H1 (cell line): ENCODE data around the gene OR3A2. TPM values are rescaled to one million over a fixed set of nuclear protein-coding genes. Genes with fewer than 3 reads are reported as not detected.

Experiments
- CEBPB ChIP-seq: IDR thresholded peaks from 2 replicates; pipeline ENCODE4 v1.6.1; 2012; ENCODE audit warnings: low read depth, low read length
- EP300 ChIP-seq, 2 experiments: IDR thresholded peaks; 1 replicate in 1 of 2; 2 replicates in 1 of 2; pipeline ENCODE4 v1.6.1; 2011 to 2012; ENCODE audit warnings: low read depth in 2 of 2, low read length in 2 of 2, mild to moderate bottlenecking in 2 of 2, borderline replicate concordance in 1 of 2, inconsistent platforms in 1 of 2, moderate library complexity in 1 of 2
- MAFK ChIP-seq: IDR thresholded peaks from 2 replicates; pipeline ENCODE4 v1.6.1; 2012; ENCODE audit warnings: low read depth, mild to moderate bottlenecking, improper control_type of control experiment, low read length
- NANOG ChIP-seq: IDR thresholded peaks from 2 replicates; pipeline ENCODE4 v1.6.1; 2011; ENCODE audit warnings: low read length, low read depth, mild to moderate bottlenecking, inconsistent platforms; ENCODE audit not compliant: insufficient read depth, poor library complexity, severe bottlenecking
- PHF8 ChIP-seq: fragments of 200-600 bp; sonication (generic); conservative IDR thresholded peaks from 2 replicates; pipeline ENCODE4 v1.7.1; 2012; ENCODE audit warnings: low read depth, mild to moderate bottlenecking, inconsistent platforms, low read length, moderate library complexity
- SP1 ChIP-seq: IDR thresholded peaks from 2 replicates; pipeline ENCODE4 v1.6.1; 2011; ENCODE audit warnings: low read depth, low read length
- polyA plus RNA-seq, 7 experiments: library from polyadenylated mRNA; depleted of rRNA in 3 of 7; stranded (reverse) in 5 of 7; unstranded in 2 of 7; fragments of >200 nt in 5 of 7; fragments of 200-250 nt in 2 of 7; gene quantifications; 1 replicate in 5 of 7; 2 replicates in 1 of 7; 4 replicates in 1 of 7; pipeline versions ENCODE4 v1.2.1 to v1.2.3, GENCODE V29; 2011 to 2013; ENCODE audit warnings: missing spikeins in 2 of 7, mixed read lengths in 2 of 7
- total RNA-seq: library from RNA; stranded (reverse); fragmentation: NEBNext Ultra II Directional; extraction: Animal tissue kit (Norgen Biotek cat#: 25700); gene quantifications from 2 replicates; pipeline ENCODE4 v1.2.1, GENCODE V29; 2021
- TF ChIP-seq, protein P1 (sequence below): fragments of 300-600 bp; sonication (generic); IDR thresholded peaks from 2 replicates; pipeline ENCODE4 v1.7.1; 2012; ENCODE audit warnings: low read length, moderate library complexity, mild to moderate bottlenecking, inconsistent platforms; ENCODE audit not compliant: insufficient replicate concordance
- TF ChIP-seq, protein P2 (sequence below): IDR thresholded peaks from 2 replicates; pipeline ENCODE4 v1.6.1; 2012; ENCODE audit warnings: inconsistent platforms

Gene OR3A2
- total and polyA plus RNA-seq, 2 of the 8 experiments (the other 6 are each of a cell fraction or from before 2014, with no cell fraction given): not detected

DNA sequence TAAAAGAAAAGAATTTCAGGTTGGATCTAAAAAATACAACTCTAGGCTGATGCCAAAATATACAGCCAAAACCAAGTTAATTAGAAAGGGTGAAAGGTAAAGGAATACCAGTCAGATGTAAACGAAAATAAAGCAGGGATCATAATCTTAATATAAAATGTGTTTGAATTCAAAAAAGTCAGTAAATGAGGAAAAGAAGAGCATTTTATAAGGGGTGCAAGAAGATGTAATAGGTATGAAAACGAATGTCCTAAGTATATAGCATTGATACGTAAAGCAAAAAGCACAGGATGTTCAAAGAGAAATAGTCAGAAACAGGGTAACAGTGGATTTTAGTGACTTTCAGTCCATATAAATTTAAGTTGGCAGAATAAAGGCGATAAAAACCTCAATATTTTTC lies 90.5 kb downstream of the OR3A2 start (continued):
- TF ChIP-seq, protein P1, sequence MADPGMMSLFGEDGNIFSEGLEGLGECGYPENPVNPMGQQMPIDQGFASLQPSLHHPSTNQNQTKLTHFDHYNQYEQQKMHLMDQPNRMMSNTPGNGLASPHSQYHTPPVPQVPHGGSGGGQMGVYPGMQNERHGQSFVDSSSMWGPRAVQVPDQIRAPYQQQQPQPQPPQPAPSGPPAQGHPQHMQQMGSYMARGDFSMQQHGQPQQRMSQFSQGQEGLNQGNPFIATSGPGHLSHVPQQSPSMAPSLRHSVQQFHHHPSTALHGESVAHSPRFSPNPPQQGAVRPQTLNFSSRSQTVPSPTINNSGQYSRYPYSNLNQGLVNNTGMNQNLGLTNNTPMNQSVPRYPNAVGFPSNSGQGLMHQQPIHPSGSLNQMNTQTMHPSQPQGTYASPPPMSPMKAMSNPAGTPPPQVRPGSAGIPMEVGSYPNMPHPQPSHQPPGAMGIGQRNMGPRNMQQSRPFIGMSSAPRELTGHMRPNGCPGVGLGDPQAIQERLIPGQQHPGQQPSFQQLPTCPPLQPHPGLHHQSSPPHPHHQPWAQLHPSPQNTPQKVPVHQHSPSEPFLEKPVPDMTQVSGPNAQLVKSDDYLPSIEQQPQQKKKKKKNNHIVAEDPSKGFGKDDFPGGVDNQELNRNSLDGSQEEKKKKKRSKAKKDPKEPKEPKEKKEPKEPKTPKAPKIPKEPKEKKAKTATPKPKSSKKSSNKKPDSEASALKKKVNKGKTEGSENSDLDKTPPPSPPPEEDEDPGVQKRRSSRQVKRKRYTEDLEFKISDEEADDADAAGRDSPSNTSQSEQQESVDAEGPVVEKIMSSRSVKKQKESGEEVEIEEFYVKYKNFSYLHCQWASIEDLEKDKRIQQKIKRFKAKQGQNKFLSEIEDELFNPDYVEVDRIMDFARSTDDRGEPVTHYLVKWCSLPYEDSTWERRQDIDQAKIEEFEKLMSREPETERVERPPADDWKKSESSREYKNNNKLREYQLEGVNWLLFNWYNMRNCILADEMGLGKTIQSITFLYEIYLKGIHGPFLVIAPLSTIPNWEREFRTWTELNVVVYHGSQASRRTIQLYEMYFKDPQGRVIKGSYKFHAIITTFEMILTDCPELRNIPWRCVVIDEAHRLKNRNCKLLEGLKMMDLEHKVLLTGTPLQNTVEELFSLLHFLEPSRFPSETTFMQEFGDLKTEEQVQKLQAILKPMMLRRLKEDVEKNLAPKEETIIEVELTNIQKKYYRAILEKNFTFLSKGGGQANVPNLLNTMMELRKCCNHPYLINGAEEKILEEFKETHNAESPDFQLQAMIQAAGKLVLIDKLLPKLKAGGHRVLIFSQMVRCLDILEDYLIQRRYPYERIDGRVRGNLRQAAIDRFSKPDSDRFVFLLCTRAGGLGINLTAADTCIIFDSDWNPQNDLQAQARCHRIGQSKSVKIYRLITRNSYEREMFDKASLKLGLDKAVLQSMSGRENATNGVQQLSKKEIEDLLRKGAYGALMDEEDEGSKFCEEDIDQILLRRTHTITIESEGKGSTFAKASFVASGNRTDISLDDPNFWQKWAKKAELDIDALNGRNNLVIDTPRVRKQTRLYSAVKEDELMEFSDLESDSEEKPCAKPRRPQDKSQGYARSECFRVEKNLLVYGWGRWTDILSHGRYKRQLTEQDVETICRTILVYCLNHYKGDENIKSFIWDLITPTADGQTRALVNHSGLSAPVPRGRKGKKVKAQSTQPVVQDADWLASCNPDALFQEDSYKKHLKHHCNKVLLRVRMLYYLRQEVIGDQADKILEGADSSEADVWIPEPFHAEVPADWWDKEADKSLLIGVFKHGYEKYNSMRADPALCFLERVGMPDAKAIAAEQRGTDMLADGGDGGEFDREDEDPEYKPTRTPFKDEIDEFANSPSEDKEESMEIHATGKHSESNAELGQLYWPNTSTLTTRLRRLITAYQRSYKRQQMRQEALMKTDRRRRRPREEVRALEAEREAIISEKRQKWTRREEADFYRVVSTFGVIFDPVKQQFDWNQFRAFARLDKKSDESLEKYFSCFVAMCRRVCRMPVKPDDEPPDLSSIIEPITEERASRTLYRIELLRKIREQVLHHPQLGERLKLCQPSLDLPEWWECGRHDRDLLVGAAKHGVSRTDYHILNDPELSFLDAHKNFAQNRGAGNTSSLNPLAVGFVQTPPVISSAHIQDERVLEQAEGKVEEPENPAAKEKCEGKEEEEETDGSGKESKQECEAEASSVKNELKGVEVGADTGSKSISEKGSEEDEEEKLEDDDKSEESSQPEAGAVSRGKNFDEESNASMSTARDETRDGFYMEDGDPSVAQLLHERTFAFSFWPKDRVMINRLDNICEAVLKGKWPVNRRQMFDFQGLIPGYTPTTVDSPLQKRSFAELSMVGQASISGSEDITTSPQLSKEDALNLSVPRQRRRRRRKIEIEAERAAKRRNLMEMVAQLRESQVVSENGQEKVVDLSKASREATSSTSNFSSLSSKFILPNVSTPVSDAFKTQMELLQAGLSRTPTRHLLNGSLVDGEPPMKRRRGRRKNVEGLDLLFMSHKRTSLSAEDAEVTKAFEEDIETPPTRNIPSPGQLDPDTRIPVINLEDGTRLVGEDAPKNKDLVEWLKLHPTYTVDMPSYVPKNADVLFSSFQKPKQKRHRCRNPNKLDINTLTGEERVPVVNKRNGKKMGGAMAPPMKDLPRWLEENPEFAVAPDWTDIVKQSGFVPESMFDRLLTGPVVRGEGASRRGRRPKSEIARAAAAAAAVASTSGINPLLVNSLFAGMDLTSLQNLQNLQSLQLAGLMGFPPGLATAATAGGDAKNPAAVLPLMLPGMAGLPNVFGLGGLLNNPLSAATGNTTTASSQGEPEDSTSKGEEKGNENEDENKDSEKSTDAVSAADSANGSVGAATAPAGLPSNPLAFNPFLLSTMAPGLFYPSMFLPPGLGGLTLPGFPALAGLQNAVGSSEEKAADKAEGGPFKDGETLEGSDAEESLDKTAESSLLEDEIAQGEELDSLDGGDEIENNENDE: no peak
- TF ChIP-seq MAFK: no peak
- TF ChIP-seq, protein P2, sequence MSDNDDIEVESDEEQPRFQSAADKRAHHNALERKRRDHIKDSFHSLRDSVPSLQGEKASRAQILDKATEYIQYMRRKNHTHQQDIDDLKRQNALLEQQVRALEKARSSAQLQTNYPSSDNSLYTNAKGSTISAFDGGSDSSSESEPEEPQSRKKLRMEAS: no peak
- no peak for TF ChIP-seq SP1
- no peak for TF ChIP-seq NANOG
- TF ChIP-seq CEBPB: no peak
- TF ChIP-seq PHF8: no peak
- no peak for TF ChIP-seq EP300 (IDR thresholded peaks at IDR 0.05; ENCODE audit: borderline replicate concordance in 1 of 2, low read depth in 2 of 2, low read length in 2 of 2)
